Smooth muscle cell (in vitro differentiated cells): ENCODE measurements around the gene WWOX. TPM values are rescaled to one million over a fixed set of nuclear protein-coding genes. Genes with fewer than 3 reads are reported as not detected.

Experiments
- DNase-seq: peaks from one replicate; lab custom pipeline; 2025; ENCODE audit not compliant: unreplicated experiment; lab: John Stamatoyannopoulos, UW
- H2AFZ ChIP-seq: fragments of 200-600 bp; sonication (generic); 2 replicates; pipeline ENCODE4 v1.6.0; 2016; ENCODE audit warnings: antibody characterized with exemption, low read depth, mild to moderate bottlenecking
- H3F3A ChIP-seq: fragments of 200-600 bp; sonication (generic); 2 replicates; pipeline ENCODE4 v1.6.0; 2017; ENCODE audit warnings: antibody characterized with exemption, low read depth
- H3K27ac ChIP-seq: fragments of 200-600 bp; sonication (generic); 2 replicates; pipeline ENCODE4 v1.5.1; 2016; ENCODE audit warnings: low read depth, mild to moderate bottlenecking
- H3K27me3 ChIP-seq: fragments of 200-600 bp; sonication (generic); 2 replicates; pipeline ENCODE4 v1.6.1; 2016; ENCODE audit warnings: low read depth, mild to moderate bottlenecking
- H3K36me3 ChIP-seq: fragments of 200-600 bp; sonication (generic); 2 replicates; pipeline ENCODE4 v1.5.1; 2016; ENCODE audit warnings: low read depth
- H3K4me1 ChIP-seq: fragments of 200-600 bp; sonication (generic); 2 replicates; pipeline ENCODE4 v1.5.1; 2016; ENCODE audit warnings: low read depth
- H3K4me2 ChIP-seq: fragments of 200-600 bp; sonication (generic); 2 replicates; pipeline ENCODE4 v1.6.0; 2016; ENCODE audit warnings: mild to moderate bottlenecking
- H3K4me3 ChIP-seq: fragments of 200-600 bp; sonication (generic); 2 replicates; pipeline ENCODE4 v1.5.1; 2016; ENCODE audit warnings: mild to moderate bottlenecking
- H3K79me2 ChIP-seq: fragments of 200-600 bp; sonication (generic); 2 replicates; pipeline ENCODE4 v1.6.0; 2016; ENCODE audit warnings: low read depth, mild to moderate bottlenecking
- H3K9ac ChIP-seq: fragments of 200-600 bp; sonication (generic); 2 replicates; pipeline ENCODE4 v1.6.0; 2016; ENCODE audit warnings: low read depth
- H3K9me3 ChIP-seq: fragments of 200-600 bp; sonication (generic); replicated peaks from 2 replicates; pipeline ENCODE4 v1.5.1; 2016; ENCODE audit warnings: low read depth
- H4K20me1 ChIP-seq: fragments of 200-600 bp; sonication (generic); 2 replicates; pipeline ENCODE4 v1.6.0; 2016; ENCODE audit warnings: low read depth
- WGBS: methylation state at CpG from one replicate; pipeline ENCODE4 v1.1.7; 2016; ENCODE audit warnings: low lambda C conversion rate; 5-methylcytosine and 5-hydroxymethylcytosine counted together
- polyA plus RNA-seq: library from polyadenylated mRNA; unstranded; fragments of >200 nt; fragmentation: Nextera tagmentation; extraction: Ambion mirVana; gene quantifications from 2 replicates; pipeline ENCODE4 v1.2.1, GENCODE V29; 2016
- total RNA-seq: library from RNA; depleted of rRNA; stranded (reverse); fragments of >200 nt; gene quantifications from 2 replicates; pipeline ENCODE4 v1.2.3, GENCODE V29; 2014
- TF ChIP-seq, protein P1 (sequence below): fragments of 200-600 bp; sonication (generic); IDR thresholded peaks from 2 replicates; pipeline ENCODE4 v1.5.1; 2017; ENCODE audit warnings: borderline replicate concordance, mild to moderate bottlenecking, antibody characterized with exemption; ENCODE audit not compliant: insufficient read depth, poor library complexity, severe bottlenecking

Gene WWOX
- total and polyA plus RNA-seq, 2 experiments from 2014 or later = 7.5 to 14.0 TPM

DNA sequence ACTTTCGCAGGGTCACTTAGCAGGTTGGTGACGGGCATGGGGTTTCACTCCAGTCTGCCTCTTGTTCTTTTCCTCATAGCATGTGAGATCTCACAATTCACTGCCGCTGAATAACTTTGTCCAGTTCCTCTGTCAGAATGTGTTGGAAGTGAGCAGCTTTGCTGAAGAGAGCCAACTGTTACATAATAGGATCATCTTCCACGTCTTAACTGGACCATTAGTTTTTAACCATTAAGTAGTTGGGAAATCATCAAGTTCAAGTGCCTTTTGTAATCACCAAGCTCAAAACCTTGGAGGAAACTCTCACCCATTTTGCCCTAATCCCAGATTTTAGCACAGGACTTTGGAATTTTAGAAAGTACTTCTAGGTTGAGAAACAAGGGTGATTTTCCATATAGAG lies 290.6 kb downstream of the WWOX start:
- no peaks in the 10 kb centered on the region for H4K20me1 ChIP-seq
- TF ChIP-seq, protein P1, sequence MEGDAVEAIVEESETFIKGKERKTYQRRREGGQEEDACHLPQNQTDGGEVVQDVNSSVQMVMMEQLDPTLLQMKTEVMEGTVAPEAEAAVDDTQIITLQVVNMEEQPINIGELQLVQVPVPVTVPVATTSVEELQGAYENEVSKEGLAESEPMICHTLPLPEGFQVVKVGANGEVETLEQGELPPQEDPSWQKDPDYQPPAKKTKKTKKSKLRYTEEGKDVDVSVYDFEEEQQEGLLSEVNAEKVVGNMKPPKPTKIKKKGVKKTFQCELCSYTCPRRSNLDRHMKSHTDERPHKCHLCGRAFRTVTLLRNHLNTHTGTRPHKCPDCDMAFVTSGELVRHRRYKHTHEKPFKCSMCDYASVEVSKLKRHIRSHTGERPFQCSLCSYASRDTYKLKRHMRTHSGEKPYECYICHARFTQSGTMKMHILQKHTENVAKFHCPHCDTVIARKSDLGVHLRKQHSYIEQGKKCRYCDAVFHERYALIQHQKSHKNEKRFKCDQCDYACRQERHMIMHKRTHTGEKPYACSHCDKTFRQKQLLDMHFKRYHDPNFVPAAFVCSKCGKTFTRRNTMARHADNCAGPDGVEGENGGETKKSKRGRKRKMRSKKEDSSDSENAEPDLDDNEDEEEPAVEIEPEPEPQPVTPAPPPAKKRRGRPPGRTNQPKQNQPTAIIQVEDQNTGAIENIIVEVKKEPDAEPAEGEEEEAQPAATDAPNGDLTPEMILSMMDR = no peak
- no peak for DNase-seq
- H3K4me2 ChIP-seq = no peak overlapping the region
- H3K36me3 ChIP-seq = no peaks in the 10 kb centered on the region
- no peaks in the 10 kb centered on the region for H3K9me3 ChIP-seq
- H3K27me3 ChIP-seq = no peaks in the 10 kb centered on the region
- H3K4me3 ChIP-seq = no peak overlapping the region
- no peaks in the 10 kb centered on the region for H3K79me2 ChIP-seq
- no peak overlapping the region for H3K27ac ChIP-seq
- H3F3A ChIP-seq = no peaks in the 10 kb centered on the region
- 77% methylated on average over 4 of the region's 4 CpGs for WGBS
- H3K9ac ChIP-seq = no peak overlapping the region
- no peaks in the 10 kb centered on the region for H3K4me1 ChIP-seq
- H2AFZ ChIP-seq = no peak overlapping the region

GRCh38 chr16:78390508-78391324 lies 291.3 kb downstream of the WWOX start:
- 94% methylated on average over 7 of the region's 7 CpGs for WGBS
- Histone ChIP-seq H3K36me3 (no peaks in the 10 kb centered on the region), H3K4me1 (no peaks in the 10 kb centered on the region), H3F3A (no peaks in the 10 kb centered on the region), H3K27me3 (no peaks in the 10 kb centered on the region), H3K9me3 (no peaks in the 10 kb centered on the region), H3K4me3 (no peak overlapping the region), H4K20me1 (no peaks in the 10 kb centered on the region), H3K79me2 (no peaks in the 10 kb centered on the region), H2AFZ (no peak overlapping the region), H3K9ac (no peak overlapping the region), H3K27ac (no peak overlapping the region), H3K4me2 (no peak overlapping the region)
- TF ChIP-seq, protein P1 = no peak
- DNase-seq = no peak

DNA sequence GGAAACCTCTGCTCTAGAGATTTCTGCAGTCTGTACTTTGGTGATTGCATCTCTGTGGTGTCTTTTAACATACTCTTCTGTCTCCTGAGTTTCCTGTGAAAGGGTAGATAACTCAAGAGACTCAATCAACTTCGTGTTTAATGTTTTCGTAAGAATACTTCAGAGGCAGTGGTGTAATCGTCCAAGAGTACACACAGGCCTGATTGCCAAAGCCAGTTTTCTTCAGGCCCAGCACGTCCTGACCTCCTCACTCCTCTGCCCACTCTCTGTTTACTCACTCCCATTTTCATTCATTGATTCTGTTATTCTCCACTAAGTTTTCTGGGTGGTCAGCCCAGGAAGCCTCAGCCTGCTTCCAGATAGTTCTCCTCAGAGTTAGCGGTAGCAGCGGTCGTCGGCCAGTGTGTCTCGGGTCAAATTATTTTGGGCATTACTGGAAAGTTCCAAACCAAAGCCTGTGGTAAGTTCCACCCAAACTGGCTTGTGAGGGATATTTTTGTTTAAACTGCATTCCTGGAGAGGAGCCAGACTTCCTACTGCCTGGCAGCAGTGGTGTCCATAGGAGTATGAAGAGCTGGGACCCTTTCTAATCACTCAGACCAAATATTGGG lies 293.2 kb downstream of the WWOX start:
- H3K27me3 ChIP-seq = no peaks in the 10 kb centered on the region
- H3K9ac ChIP-seq = no peak overlapping the region
- H2AFZ ChIP-seq = no peak overlapping the region
- TF ChIP-seq, protein P1 = no peak
- H3K27ac ChIP-seq = no peak overlapping the region
- 95% methylated on average over 9 of the region's 9 CpGs for WGBS
- no peaks in the 10 kb centered on the region for H3K36me3 ChIP-seq
- H3K4me2 ChIP-seq = no peak overlapping the region
- no peaks in the 10 kb centered on the region for H3F3A ChIP-seq
- no peaks in the 10 kb centered on the region for H3K9me3 ChIP-seq
- no peaks in the 10 kb centered on the region for H3K4me1 ChIP-seq
- H4K20me1 ChIP-seq = no peaks in the 10 kb centered on the region
- H3K79me2 ChIP-seq = no peaks in the 10 kb centered on the region
- DNase-seq = no peak
- H3K4me3 ChIP-seq = no peak overlapping the region
